Fibroblast of mammary gland (primary cell): ENCODE data around the gene FAM50B.

Experiments used
- DNase-seq: peaks from one replicate; pipeline ENCODE4 v3.0.0-alpha.2; 2010; ENCODE audit warnings: low read depth
- H3K4me3 ChIP-seq: 2 replicates; pipeline ENCODE4 v1.5.1; 2011; ENCODE audit warnings: low read depth, mild to moderate bottlenecking, low read length, moderate library complexity; ENCODE audit not compliant: control insufficient read depth
- TF ChIP-seq, protein P1 (sequence below): conservative IDR thresholded peaks from 2 replicates; pipeline ENCODE4 v1.5.1; 2011; ENCODE audit warnings: low read depth, low read length, inconsistent platforms; ENCODE audit not compliant: control insufficient read depth, insufficient read depth

The FAM50B gene

DNA sequence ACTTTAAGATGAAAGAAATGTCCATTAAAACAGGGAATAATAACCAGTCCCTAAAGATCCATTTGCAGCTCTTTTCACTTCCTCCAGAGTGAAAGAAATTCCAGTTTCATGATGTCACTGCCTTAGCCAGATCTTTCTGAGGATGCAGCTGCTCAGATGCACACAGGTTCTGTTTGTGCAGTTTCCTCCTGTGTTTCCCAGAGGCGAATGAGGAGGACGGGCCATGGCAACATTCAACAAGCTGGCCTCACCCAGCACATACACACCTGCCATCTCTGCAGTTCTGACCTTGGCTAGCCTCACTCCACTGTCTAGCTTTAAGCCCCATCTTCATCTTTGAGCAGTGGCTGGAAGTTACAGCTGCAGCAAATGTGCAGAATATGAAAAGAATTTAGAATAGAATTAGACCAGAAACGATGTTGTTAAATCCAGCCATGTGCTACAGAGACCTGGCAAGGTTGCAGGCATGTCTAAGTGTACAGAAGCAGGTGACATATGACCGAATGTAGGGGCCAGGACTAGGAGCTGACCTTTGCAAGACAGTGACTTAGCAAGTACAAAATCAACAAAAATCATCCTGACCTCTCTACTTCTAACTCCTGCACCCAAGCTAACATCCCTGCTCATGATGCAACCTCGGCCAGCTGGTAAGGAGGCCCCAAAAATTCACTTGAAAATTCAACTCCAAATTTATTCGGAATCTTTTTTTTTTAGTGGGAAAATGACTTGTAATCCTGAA is 35.0 kb downstream of the FAM50B start:
- peak; percentile 74 for DNase-seq
- TF ChIP-seq, protein P1, sequence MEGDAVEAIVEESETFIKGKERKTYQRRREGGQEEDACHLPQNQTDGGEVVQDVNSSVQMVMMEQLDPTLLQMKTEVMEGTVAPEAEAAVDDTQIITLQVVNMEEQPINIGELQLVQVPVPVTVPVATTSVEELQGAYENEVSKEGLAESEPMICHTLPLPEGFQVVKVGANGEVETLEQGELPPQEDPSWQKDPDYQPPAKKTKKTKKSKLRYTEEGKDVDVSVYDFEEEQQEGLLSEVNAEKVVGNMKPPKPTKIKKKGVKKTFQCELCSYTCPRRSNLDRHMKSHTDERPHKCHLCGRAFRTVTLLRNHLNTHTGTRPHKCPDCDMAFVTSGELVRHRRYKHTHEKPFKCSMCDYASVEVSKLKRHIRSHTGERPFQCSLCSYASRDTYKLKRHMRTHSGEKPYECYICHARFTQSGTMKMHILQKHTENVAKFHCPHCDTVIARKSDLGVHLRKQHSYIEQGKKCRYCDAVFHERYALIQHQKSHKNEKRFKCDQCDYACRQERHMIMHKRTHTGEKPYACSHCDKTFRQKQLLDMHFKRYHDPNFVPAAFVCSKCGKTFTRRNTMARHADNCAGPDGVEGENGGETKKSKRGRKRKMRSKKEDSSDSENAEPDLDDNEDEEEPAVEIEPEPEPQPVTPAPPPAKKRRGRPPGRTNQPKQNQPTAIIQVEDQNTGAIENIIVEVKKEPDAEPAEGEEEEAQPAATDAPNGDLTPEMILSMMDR: no peak
- no peak overlapping the region for H3K4me3 ChIP-seq

DNA sequence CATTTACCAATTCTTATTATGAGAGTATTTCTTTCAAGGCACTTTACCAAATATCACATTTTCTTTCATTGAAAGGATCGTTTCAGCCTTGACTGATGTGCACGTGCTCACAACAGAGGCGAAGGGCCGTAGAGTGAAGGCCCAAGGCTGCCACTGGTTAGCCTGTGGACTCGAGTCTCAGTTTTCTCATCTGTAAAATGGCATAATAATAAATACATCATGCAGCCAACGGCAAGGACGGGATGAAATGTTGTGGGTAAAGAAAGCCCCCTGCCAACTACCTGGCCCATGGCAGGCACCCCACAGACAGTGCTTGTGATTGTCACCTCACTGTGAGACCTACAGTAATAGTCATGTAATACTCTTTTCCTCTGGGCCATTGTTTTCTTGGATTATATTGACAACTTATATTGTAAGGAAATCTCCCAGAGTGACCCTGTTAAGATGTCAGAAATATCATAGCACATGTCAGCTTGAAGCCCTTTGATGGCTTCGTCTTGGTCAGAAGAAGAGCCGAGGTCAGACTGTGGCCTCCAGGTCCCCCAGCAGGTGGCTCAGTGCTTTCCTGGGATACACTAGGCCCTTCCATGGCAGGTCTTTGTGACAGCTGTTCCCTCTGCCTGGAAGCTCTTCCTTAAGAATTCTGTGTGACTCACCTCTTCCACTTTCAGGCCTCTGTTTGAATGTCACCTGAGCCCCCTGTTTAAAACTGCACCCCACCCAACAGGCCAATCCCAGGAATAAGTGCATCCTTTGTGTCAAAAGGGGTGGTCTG is 36.3 kb downstream of the FAM50B start:
- H3K4me3 ChIP-seq: no peak overlapping the region
- DNase-seq: no peak
- TF ChIP-seq, protein P1: peak; percentile 23

DNA sequence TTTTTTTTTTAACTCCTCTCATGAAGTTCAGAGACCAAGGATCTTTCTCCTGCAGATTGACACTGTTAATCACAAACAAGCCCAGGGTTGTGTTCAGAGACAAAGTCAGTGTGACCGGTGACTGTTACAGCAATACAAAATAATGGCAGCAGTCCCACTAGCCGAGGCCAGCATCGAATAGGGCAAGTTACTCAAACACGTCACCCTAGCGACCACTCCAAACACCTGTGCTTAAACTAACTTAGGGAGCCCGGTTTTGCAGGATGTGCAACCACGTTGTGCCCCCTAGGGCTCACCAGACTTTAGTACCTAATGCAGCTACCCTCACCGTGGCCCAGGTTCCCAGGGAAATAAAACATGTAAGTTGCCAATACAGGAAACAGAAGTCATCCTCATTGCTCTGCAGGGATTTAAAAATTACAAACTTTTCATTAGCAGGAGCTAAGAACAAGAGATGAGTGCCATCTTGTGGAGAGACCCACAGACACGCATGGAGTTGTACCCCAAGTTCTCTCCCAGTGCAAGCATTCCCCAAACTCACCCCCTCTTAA is 38.1 kb downstream of the FAM50B start:
- no peak overlapping the region for H3K4me3 ChIP-seq
- TF ChIP-seq, protein P1: peak; percentile 63
- peak; percentile 63 for DNase-seq

DNA sequence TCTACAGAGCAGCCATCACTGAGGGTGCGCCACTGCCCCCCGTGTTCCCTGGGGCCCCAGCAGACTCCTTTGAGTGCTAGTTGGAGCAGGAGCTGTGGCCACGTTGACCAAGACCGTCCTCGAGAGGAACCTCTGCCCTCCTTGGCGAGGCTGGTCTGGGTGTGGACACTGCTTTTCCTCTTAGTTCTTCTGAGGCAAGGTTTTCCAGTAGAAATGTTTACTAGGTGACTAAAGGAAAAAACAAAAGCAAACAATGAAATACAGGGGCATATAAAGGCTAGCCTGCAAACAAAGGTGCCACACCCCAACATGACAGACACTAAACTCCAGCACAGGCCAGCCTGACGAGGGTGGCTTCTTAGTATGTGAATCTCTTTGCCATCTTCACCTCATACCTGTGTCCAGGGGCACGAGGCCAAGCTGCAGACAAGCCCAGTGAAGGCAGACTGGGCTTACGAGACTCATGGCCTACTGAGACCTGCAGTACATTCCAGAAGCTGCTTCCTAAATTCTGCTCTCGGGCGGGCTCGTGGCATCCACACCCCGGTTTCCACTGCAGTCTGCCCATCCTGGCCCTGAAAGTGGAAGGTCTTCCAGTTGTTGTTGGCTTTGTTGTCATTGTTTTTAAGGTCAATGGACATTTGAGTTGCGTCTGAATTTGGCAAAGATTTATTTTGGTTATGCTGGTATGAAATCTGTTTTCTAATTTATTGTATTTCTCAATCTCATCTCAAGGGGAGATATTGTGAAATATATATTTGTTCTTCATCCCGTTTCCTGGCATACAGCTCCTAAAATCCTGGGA is 39.2 kb downstream of the FAM50B start:
- DNase-seq: peak; percentile 54
- no peak overlapping the region for H3K4me3 ChIP-seq
- TF ChIP-seq, protein P1: no peak

DNA sequence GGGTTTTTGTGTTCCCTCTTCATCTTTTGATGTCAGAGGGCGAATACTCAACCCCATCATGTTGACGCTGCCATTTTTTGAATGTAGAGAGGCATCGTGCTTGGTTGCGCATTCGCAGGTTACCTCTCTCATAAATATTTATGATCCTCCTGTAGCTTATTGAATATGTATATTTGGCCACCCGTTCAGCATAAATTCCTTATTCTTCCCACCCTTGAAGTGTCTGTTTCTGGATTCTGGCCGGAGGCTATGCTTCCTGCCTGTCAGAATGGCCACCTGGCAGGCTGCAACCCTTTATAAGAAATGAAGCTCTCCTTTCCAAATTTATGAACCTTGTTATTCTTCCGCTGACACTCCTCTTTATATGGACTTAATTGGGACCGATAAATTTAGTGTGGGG is 40.9 kb downstream of the FAM50B start:
- no peak overlapping the region for H3K4me3 ChIP-seq
- TF ChIP-seq, protein P1: no peak
- DNase-seq: no peak

DNA sequence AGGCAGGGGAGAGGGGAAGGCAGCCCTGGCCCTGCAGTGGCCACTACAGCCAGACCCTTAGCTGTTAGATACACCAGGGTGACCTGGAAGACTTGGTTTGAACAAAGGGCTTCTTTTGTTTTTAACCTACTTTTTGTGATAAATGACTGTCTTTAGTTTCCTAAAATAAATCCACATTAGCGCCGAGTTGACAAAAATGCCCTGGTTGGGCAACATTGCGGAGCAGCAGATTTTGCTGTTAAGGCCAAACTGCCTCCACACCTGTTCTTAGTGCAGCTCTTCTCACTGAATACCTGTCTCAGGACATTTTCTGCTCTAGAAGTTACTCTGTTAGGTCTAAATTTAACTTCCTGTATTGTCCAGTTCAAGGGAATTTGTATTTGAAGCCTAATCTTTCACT is 42.7 kb downstream of the FAM50B start:
- DNase-seq: no peak
- TF ChIP-seq, protein P1: no peak
- H3K4me3 ChIP-seq: no peak overlapping the region
